WTC11 (cell line): ENCODE results near the gene IP6K3. TPM values are rescaled to one million over a fixed set of nuclear protein-coding genes. Genes with fewer than 3 reads are reported as not detected.

Experiments used
- ATAC-seq: fragments of 200-7000 bp; cut with Tn5 transposase; 2 replicates; pipeline ENCODE4 v1.10.0; 2021; ENCODE audit warnings: mild to moderate bottlenecking, moderate library complexity
- CTCF ChIA-PET: fragments of 300-600 bp; sonication (Branson Sonifier 250); formaldehyde crosslinking; loops from one replicate; lab custom pipeline; 2021; ENCODE audit warnings: antibody characterized with exemption; lab: Charles Lee
- POLR2A ChIA-PET: fragments of 350-600 bp; sonication (Branson Sonifier 250); formaldehyde crosslinking; loops from one replicate; lab custom pipeline; 2021; ENCODE audit warnings: antibody characterized with exemption; lab: Charles Lee
- DNase-seq: peaks from one replicate; pipeline ENCODE4 v3.0.0; 2021; ENCODE audit warnings: low spot score
- H3K27ac Mint-ChIP-seq: 2 replicates; pipeline ENCODE4 v1.8.0; 2021; ENCODE audit warnings: mixed read lengths
- H3K27me3 Mint-ChIP-seq: 2 replicates; pipeline ENCODE4 v1.8.0; 2021; ENCODE audit warnings: low read depth, mild to moderate bottlenecking, moderate library complexity, mixed read lengths
- H3K36me3 Mint-ChIP-seq: 2 replicates; pipeline ENCODE4 v1.8.0; 2021; ENCODE audit warnings: mixed read lengths
- H3K4me1 Mint-ChIP-seq: 2 replicates; pipeline ENCODE4 v1.8.0; 2022; ENCODE audit warnings: mixed read lengths
- H3K4me3 Mint-ChIP-seq: 2 replicates; pipeline ENCODE4 v1.8.0; 2021; ENCODE audit warnings: mild to moderate bottlenecking, moderate library complexity, mixed read lengths
- H3K9me3 Mint-ChIP-seq: 2 replicates; pipeline ENCODE4 v1.8.0; 2021; ENCODE audit warnings: mixed read lengths
- CREB1 ChIP-seq: sonication (generic); formaldehyde crosslinking; IDR thresholded peaks from 2 replicates; pipeline ENCODE4 v1.8.0; 2023; ENCODE audit warnings: mild to moderate bottlenecking, missing genetic modification reagents
- EMX1 ChIP-seq: fragments of 250-450 bp; sonication (Bioruptor Pico); IDR thresholded peaks from 2 replicates; pipeline ENCODE4 v1.8.0; 2021; ENCODE audit warnings: mild to moderate bottlenecking
- ESRRA ChIP-seq: sonication (generic); formaldehyde crosslinking; IDR thresholded peaks from 2 replicates; pipeline ENCODE4 v1.8.1; 2022; ENCODE audit warnings: mild to moderate bottlenecking, missing genetic modification reagents, borderline replicate concordance
- JAZF1 ChIP-seq: fragments of 250-450 bp; sonication (Bioruptor Pico); IDR thresholded peaks from 2 replicates; pipeline ENCODE4 v1.9.0; 2021; ENCODE audit warnings: moderate library complexity, mild to moderate bottlenecking, inconsistent platforms
- NFE2L1 ChIP-seq: sonication (generic); formaldehyde crosslinking; IDR thresholded peaks from 2 replicates; pipeline ENCODE4 v1.8.1; 2023; ENCODE audit warnings: missing genetic modification reagents
- NR1H2 ChIP-seq: sonication (generic); formaldehyde crosslinking; IDR thresholded peaks from 2 replicates; pipeline ENCODE4 v1.9.0; 2021; ENCODE audit warnings: mild to moderate bottlenecking, moderate library complexity, missing genetic modification reagents
- ZNF219 ChIP-seq: sonication (generic); formaldehyde crosslinking; IDR thresholded peaks from 2 replicates; pipeline ENCODE4 v1.8.0; 2023; ENCODE audit warnings: missing genetic modification reagents, mild to moderate bottlenecking, borderline replicate concordance
- ZNF396 ChIP-seq: fragments of 250-450 bp; sonication (Bioruptor Pico); IDR thresholded peaks from 2 replicates; pipeline ENCODE4 v1.8.0; 2021; ENCODE audit warnings: mild to moderate bottlenecking, moderate library complexity, borderline replicate concordance
- total RNA-seq: library from RNA; stranded (reverse); gene quantifications from 3 replicates; pipeline ENCODE4 v1.2.3, GENCODE V29; 2021
- TF ChIP-seq, protein P1 (sequence below): fragments of 250-450 bp; sonication (Bioruptor Pico); IDR thresholded peaks from 2 replicates; pipeline ENCODE4 v2.1.2; 2022; ENCODE audit warnings: mild to moderate bottlenecking, moderate library complexity
- TF ChIP-seq, protein P2 (sequence below): sonication (generic); formaldehyde crosslinking; conservative IDR thresholded peaks from 2 replicates; pipeline ENCODE4 v1.8.1; 2023; ENCODE audit warnings: mild to moderate bottlenecking, low read depth, missing genetic modification reagents, moderate library complexity
- TF ChIP-seq, protein P3 (sequence below): sonication (generic); formaldehyde crosslinking; IDR thresholded peaks from 2 replicates; pipeline ENCODE4 v1.8.1; 2022; ENCODE audit warnings: mild to moderate bottlenecking, moderate library complexity, missing genetic modification reagents
- TF ChIP-seq, protein P4 (sequence below): fragments of 250-450 bp; sonication (Bioruptor Pico); IDR thresholded peaks from 2 replicates; pipeline ENCODE4 v1.9.0; 2021; ENCODE audit warnings: mild to moderate bottlenecking

IP6K3 gene
- total RNA-seq, 1 experiment from 2014 or later, result 1.1 TPM

DNA sequence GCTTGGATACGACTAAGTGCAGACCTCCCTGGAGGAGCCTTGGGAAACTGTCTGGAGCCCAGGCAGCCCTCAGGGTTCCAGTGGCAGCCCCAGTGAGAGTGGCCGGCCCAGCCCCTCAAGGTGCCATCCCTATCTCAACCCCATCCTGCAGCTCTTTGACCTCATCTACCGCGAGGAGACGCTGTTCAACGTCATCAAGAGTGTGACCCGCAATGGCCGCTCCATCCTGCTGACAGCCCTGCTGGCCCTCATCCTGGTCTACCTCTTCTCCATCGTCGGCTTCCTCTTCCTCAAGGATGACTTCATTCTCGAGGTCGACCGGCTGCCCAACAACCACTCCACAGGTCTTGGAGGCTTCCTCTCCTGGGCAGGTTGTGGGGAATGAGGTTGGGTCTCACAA is 55.9 kb downstream of the IP6K3 start:
- CTCF ChIA-PET, result interaction anchor here (0.5 to 1.2 kb wide), 3 partner anchors 10 to 107 kb away, joined by 4 to 6 read pairs (median 4); no protein-coding TSS in a partner anchor

DNA sequence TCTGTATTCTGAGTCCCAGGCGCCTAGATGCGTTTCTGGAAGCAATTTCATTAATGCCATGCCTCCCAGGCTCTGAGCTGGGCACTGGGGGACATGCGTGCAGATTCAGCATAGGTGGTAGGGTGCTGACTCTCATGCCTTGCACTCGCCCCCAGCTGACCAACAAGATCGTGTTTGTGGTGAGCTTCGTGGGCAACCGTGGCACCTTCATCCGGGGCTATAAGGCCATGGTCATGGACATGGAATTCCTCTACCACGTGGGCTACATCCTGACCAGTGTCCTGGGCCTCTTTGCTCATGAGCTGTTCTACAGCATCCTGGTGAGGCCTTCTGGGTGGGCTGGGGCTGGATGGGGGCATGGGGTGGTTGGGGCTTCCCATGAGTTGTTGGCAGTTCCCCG is 56.8 kb downstream of the IP6K3 start:
- no peak for ATAC-seq
- Mint-ChIP-seq H3K4me1 (no peaks in the 10 kb centered on the region), H3K9me3 (no peaks in the 10 kb centered on the region), H3K27me3 (no peaks in the 10 kb centered on the region), H3K36me3 (peaks cover 59% of the 10 kb centered on the region)
- CTCF ChIA-PET, result interaction anchor here (0.7 to 1.2 kb wide), 3 partner anchors 11 to 236 kb away, joined by 3 to 6 read pairs (median 4); no protein-coding TSS in a partner anchor
- no peak for DNase-seq
- POLR2A ChIA-PET, result no interaction called here
- TF ChIP-seq ZNF396 (CRISPR knock-in tag) (no peak), JAZF1 (CRISPR knock-in tag) (no peak), NFE2L1 (CRISPR knock-in tag) (no peak)
- TF ChIP-seq, all 79 proteins: peak for 0
- H3K27ac Mint-ChIP-seq, result no peak overlapping the region
- no peak overlapping the region for H3K4me3 Mint-ChIP-seq

More for the DNA sequence above, 55.9 kb downstream of the IP6K3 start:
- Mint-ChIP-seq H3K27me3 (no peaks in the 10 kb centered on the region), H3K9me3 (no peaks in the 10 kb centered on the region), H3K4me3 (no peak overlapping the region), H3K27ac (no peak overlapping the region)
- ATAC-seq, result no peak
- TF ChIP-seq EMX1 (CRISPR knock-in tag), result no peak
- TF ChIP-seq, protein P1, sequence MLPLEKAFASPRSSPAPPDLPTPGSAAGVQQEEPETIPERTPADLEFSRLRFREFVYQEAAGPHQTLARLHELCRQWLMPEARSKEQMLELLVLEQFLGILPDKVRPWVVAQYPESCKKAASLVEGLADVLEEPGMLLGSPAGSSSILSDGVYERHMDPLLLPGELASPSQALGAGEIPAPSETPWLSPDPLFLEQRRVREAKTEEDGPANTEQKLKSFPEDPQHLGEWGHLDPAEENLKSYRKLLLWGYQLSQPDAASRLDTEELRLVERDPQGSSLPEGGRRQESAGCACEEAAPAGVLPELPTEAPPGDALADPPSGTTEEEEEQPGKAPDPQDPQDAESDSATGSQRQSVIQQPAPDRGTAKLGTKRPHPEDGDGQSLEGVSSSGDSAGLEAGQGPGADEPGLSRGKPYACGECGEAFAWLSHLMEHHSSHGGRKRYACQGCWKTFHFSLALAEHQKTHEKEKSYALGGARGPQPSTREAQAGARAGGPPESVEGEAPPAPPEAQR, result no peak
- TF ChIP-seq, protein P2, sequence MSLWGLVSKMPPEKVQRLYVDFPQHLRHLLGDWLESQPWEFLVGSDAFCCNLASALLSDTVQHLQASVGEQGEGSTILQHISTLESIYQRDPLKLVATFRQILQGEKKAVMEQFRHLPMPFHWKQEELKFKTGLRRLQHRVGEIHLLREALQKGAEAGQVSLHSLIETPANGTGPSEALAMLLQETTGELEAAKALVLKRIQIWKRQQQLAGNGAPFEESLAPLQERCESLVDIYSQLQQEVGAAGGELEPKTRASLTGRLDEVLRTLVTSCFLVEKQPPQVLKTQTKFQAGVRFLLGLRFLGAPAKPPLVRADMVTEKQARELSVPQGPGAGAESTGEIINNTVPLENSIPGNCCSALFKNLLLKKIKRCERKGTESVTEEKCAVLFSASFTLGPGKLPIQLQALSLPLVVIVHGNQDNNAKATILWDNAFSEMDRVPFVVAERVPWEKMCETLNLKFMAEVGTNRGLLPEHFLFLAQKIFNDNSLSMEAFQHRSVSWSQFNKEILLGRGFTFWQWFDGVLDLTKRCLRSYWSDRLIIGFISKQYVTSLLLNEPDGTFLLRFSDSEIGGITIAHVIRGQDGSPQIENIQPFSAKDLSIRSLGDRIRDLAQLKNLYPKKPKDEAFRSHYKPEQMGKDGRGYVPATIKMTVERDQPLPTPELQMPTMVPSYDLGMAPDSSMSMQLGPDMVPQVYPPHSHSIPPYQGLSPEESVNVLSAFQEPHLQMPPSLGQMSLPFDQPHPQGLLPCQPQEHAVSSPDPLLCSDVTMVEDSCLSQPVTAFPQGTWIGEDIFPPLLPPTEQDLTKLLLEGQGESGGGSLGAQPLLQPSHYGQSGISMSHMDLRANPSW, result no peak
- TF ChIP-seq, protein P3, sequence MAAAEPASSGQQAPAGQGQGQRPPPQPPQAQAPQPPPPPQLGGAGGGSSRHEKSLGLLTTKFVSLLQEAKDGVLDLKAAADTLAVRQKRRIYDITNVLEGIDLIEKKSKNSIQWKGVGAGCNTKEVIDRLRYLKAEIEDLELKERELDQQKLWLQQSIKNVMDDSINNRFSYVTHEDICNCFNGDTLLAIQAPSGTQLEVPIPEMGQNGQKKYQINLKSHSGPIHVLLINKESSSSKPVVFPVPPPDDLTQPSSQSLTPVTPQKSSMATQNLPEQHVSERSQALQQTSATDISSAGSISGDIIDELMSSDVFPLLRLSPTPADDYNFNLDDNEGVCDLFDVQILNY (CRISPR knock-in tag), result no peak
- TF ChIP-seq NR1H2 (CRISPR knock-in tag), result no peak
- TF ChIP-seq CREB1 (CRISPR knock-in tag), result no peak
- TF ChIP-seq, protein P4, sequence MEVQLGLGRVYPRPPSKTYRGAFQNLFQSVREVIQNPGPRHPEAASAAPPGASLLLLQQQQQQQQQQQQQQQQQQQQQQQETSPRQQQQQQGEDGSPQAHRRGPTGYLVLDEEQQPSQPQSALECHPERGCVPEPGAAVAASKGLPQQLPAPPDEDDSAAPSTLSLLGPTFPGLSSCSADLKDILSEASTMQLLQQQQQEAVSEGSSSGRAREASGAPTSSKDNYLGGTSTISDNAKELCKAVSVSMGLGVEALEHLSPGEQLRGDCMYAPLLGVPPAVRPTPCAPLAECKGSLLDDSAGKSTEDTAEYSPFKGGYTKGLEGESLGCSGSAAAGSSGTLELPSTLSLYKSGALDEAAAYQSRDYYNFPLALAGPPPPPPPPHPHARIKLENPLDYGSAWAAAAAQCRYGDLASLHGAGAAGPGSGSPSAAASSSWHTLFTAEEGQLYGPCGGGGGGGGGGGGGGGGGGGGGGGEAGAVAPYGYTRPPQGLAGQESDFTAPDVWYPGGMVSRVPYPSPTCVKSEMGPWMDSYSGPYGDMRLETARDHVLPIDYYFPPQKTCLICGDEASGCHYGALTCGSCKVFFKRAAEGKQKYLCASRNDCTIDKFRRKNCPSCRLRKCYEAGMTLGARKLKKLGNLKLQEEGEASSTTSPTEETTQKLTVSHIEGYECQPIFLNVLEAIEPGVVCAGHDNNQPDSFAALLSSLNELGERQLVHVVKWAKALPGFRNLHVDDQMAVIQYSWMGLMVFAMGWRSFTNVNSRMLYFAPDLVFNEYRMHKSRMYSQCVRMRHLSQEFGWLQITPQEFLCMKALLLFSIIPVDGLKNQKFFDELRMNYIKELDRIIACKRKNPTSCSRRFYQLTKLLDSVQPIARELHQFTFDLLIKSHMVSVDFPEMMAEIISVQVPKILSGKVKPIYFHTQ (CRISPR knock-in tag), result no peak
- TF ChIP-seq, all 79 proteins: peak for 0
- no peaks in the 10 kb centered on the region for H3K4me1 Mint-ChIP-seq
- DNase-seq, result no peak
- POLR2A ChIA-PET, result no interaction called here
- H3K36me3 Mint-ChIP-seq, result peaks cover 54% of the 10 kb centered on the region

DNA sequence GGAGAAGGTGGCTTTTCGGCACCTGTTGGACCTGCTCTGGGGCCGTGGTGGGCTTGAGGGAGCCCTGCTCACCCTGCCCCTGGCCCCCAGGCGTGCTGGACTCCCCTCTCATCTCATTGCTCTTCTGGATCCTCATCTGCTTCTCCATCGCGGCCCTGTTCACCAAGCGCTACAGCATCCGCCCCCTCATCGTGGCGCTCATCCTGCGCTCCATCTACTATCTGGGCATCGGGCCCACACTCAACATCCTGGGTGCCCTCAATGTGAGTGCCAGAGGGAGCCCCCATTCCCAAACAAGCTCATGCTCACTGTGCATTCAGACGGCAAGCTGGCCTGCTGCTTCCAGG is 57.6 kb downstream of the IP6K3 start:
- Mint-ChIP-seq H3K27me3 (no peaks in the 10 kb centered on the region), H3K4me3 (no peak overlapping the region), H3K27ac (no peak overlapping the region), H3K4me1 (no peaks in the 10 kb centered on the region), H3K36me3 (peaks cover 57% of the 10 kb centered on the region), H3K9me3 (no peaks in the 10 kb centered on the region)
- DNase-seq (no peak), ATAC-seq (no peak)
- ChIA-PET POLR2A (no interaction called here), CTCF (no interaction called here)
- TF ChIP-seq CREB1 (CRISPR knock-in tag) (no peak), ZNF219 (CRISPR knock-in tag) (no peak), ESRRA (CRISPR knock-in tag) (no peak)
